Measurements from ENCODE around the gene APOBEC3G. TPM values are rescaled to one million over a fixed set of nuclear protein-coding genes. Genes with fewer than 3 reads are reported as not detected.

APOBEC3G gene
- polyA plus RNA-seq, 1 donor from 2014 or later: 90.7 TPM

GRCh38 chr22:39080052-39080762, 3.1 kb downstream of the APOBEC3G start:
- peaks cover 29 to 41% (median 34%) of the 10 kb centered on the region in 3 donors for H3K4me1 Mint-ChIP-seq
- no peaks in the 10 kb centered on the region for H3K9me3 Mint-ChIP-seq
- H3K4me3 Mint-ChIP-seq: peak overlapping the region; percentile 3 to 75 (median 46)
- no peaks in the 10 kb centered on the region for H3K27me3 Mint-ChIP-seq
- H3K27ac Mint-ChIP-seq: peak overlapping the region; percentile 82 to 89 (median 89)
- peaks cover 4% of the 10 kb centered on the region for H3K36me3 Mint-ChIP-seq

GRCh38 chr22:39081016-39081415, 3.9 kb downstream of the APOBEC3G start:
- Mint-ChIP-seq H3K27ac (peak overlapping the region in 2 of 3 donors; percentile 89), H3K27me3 (no peaks in the 10 kb centered on the region), H3K36me3 (peaks cover 4% of the 10 kb centered on the region), H3K9me3 (no peaks in the 10 kb centered on the region), H3K4me1 (peaks cover 23 to 36% (median 27%) of the 10 kb centered on the region in 3 donors), H3K4me3 (peak overlapping the region in 2 of 4 donors; percentile 56 to 75)

GRCh38 chr22:39081598-39081997, 4.5 kb downstream of the APOBEC3G start:
- H3K4me1 Mint-ChIP-seq: peaks cover 20 to 31% (median 22%) of the 10 kb centered on the region in 3 donors
- peak overlapping the region; percentile 73 to 89 (median 89) for H3K27ac Mint-ChIP-seq
- H3K9me3 Mint-ChIP-seq: no peaks in the 10 kb centered on the region
- peaks cover 8% of the 10 kb centered on the region for H3K36me3 Mint-ChIP-seq
- H3K4me3 Mint-ChIP-seq: peak overlapping the region in 2 of 4 donors; percentile 56 to 75
- H3K27me3 Mint-ChIP-seq: no peaks in the 10 kb centered on the region

- Mint-ChIP-seq H3K27me3 (no peaks in the 10 kb centered on the region), H3K36me3 (peaks cover 8% of the 10 kb centered on the region), H3K4me1 (peaks cover 13 to 22% (median 14%) of the 10 kb centered on the region in 3 donors), H3K9me3 (no peaks in the 10 kb centered on the region), H3K27ac (peak overlapping the region in 1 of 3 donors; percentile 82), H3K4me3 (peak overlapping the region in 1 of 4 donors; percentile 27)
Measured at GRCh38 chr22:39083212-39084165, 6.4 kb downstream of the APOBEC3G start.

- Mint-ChIP-seq H3K9me3 (no peaks in the 10 kb centered on the region), H3K4me1 (peaks cover 13 to 20% (median 14%) of the 10 kb centered on the region in 3 donors), H3K27me3 (no peaks in the 10 kb centered on the region), H3K4me3 (no peak overlapping the region), H3K27ac (peak overlapping the region in 1 of 3 donors; percentile 10), H3K36me3 (peaks cover 8% of the 10 kb centered on the region)
Measured at GRCh38 chr22:39084666-39085065, 7.6 kb downstream of the APOBEC3G start.

- no peak overlapping the region for H3K27ac Mint-ChIP-seq
- H3K9me3 Mint-ChIP-seq: no peaks in the 10 kb centered on the region
- H3K4me3 Mint-ChIP-seq: no peak overlapping the region
- peaks cover 5% of the 10 kb centered on the region for H3K36me3 Mint-ChIP-seq
- H3K27me3 Mint-ChIP-seq: no peaks in the 10 kb centered on the region
- H3K4me1 Mint-ChIP-seq: peaks cover 2 to 20% (median 11%) of the 10 kb centered on the region in 3 donors
Measured at GRCh38 chr22:39087098-39087497, 10.0 kb downstream of the APOBEC3G start.

GRCh38 chr22:39087881-39088684, 11.0 kb downstream of the APOBEC3G start:
- Mint-ChIP-seq H3K36me3 (peaks cover 5% of the 10 kb centered on the region), H3K27ac (peak overlapping the region in 2 of 3 donors; percentile 18 to 78), H3K27me3 (no peaks in the 10 kb centered on the region), H3K9me3 (no peaks in the 10 kb centered on the region), H3K4me3 (peak overlapping the region in 2 of 4 donors; percentile 41 to 63), H3K4me1 (peaks cover 12 to 26% (median 18%) of the 10 kb centered on the region in 3 donors)

GRCh38 chr22:39088685-39089032, 11.6 kb downstream of the APOBEC3G start:
- H3K27ac Mint-ChIP-seq: peak overlapping the region in 2 of 3 donors; percentile 18 to 78
- H3K36me3 Mint-ChIP-seq: peaks cover 5% of the 10 kb centered on the region
- H3K27me3 Mint-ChIP-seq: no peaks in the 10 kb centered on the region
- H3K4me1 Mint-ChIP-seq: peaks cover 12 to 26% (median 18%) of the 10 kb centered on the region in 3 donors
- H3K4me3 Mint-ChIP-seq: no peak overlapping the region
- no peaks in the 10 kb centered on the region for H3K9me3 Mint-ChIP-seq

GRCh38 chr22:39089928-39090327, 12.9 kb downstream of the APOBEC3G start:
- Mint-ChIP-seq H3K27ac (peak overlapping the region in 2 of 3 donors; percentile 76 to 98), H3K9me3 (no peaks in the 10 kb centered on the region), H3K4me1 (peaks cover 20 to 33% (median 21%) of the 10 kb centered on the region in 3 donors), H3K36me3 (peaks cover 5% of the 10 kb centered on the region), H3K4me3 (peak overlapping the region in 3 of 4 donors; percentile 57 to 87 (median 67)), H3K27me3 (no peaks in the 10 kb centered on the region)

GRCh38 chr22:39090426-39091064, 13.5 kb downstream of the APOBEC3G start:
- Mint-ChIP-seq H3K36me3 (peaks cover 5% of the 10 kb centered on the region), H3K4me1 (peaks cover 22 to 35% (median 22%) of the 10 kb centered on the region in 3 donors), H3K27ac (peak overlapping the region; percentile 76 to 98 (median 82)), H3K27me3 (no peaks in the 10 kb centered on the region), H3K4me3 (peak overlapping the region in 3 of 4 donors; percentile 37 to 81 (median 57)), H3K9me3 (no peaks in the 10 kb centered on the region)

GRCh38 chr22:39091126-39092081, 14.3 kb downstream of the APOBEC3G start:
- Mint-ChIP-seq H3K27me3 (no peaks in the 10 kb centered on the region), H3K36me3 (peaks cover 2% of the 10 kb centered on the region), H3K4me1 (peaks cover 21 to 37% (median 22%) of the 10 kb centered on the region in 3 donors), H3K27ac (peak overlapping the region; percentile 76 to 98 (median 82)), H3K4me3 (peak overlapping the region in 2 of 4 donors; percentile 39 to 49), H3K9me3 (no peaks in the 10 kb centered on the region)

- peaks cover 1% of the 10 kb centered on the region for H3K36me3 Mint-ChIP-seq
- peaks cover 20 to 42% (median 23%) of the 10 kb centered on the region in 3 donors for H3K4me1 Mint-ChIP-seq
- H3K4me3 Mint-ChIP-seq: peak overlapping the region in 2 of 4 donors; percentile 18 to 85
- H3K9me3 Mint-ChIP-seq: no peaks in the 10 kb centered on the region
- H3K27ac Mint-ChIP-seq: peak overlapping the region; percentile 63 to 82 (median 64)
- no peaks in the 10 kb centered on the region for H3K27me3 Mint-ChIP-seq
Measured at GRCh38 chr22:39092111-39092862, 15.2 kb downstream of the APOBEC3G start.
